Measurements from ENCODE around the gene STXBP2.

The STXBP2 gene

DNA sequence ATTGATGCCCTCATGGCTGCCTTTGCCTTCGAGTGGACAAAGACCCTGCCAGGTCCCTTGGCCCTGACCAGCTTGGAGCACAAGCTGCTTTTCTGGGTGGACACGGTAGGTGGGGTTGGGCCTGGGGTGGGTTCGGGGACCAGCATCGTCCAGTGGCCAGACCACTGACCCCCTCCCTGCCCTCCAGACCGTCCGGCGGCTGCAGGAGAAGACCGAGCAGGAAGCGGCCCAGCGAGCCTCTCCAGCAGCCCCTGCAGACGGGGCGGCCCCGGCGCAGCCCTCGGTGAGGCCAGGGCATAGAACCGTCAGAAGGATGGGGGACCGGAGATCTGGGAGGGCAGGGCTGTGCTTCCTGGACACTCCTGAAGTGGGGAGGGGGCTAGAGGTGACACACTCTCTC, 30.6 kb upstream of the STXBP2 start (continued):
- TF ChIP-seq ZFP3 (tag by site-specific recombination; IDR thresholded peaks at IDR 0.05; ENCODE audit: low read depth) (no peak), ZNF423 (tag by site-specific recombination; IDR thresholded peaks at IDR 0.05) (no peak), ZBTB21 (tag by site-specific recombination; IDR thresholded peaks at IDR 0.05) (no peak), REPIN1 (tag by site-specific recombination; IDR thresholded peaks at IDR 0.05; ENCODE audit: low read depth) (no peak), SCRT2 (tag by site-specific recombination; IDR thresholded peaks at IDR 0.05) (no peak), ZNF140 (tag by site-specific recombination; IDR thresholded peaks at IDR 0.05) (no peak), ZEB2 (tag by site-specific recombination; IDR thresholded peaks at IDR 0.05) (no peak), ZNF555 (tag by site-specific recombination; conservative IDR thresholded peaks at IDR 0.05) (no peak)
- TF ChIP-seq, protein P1, sequence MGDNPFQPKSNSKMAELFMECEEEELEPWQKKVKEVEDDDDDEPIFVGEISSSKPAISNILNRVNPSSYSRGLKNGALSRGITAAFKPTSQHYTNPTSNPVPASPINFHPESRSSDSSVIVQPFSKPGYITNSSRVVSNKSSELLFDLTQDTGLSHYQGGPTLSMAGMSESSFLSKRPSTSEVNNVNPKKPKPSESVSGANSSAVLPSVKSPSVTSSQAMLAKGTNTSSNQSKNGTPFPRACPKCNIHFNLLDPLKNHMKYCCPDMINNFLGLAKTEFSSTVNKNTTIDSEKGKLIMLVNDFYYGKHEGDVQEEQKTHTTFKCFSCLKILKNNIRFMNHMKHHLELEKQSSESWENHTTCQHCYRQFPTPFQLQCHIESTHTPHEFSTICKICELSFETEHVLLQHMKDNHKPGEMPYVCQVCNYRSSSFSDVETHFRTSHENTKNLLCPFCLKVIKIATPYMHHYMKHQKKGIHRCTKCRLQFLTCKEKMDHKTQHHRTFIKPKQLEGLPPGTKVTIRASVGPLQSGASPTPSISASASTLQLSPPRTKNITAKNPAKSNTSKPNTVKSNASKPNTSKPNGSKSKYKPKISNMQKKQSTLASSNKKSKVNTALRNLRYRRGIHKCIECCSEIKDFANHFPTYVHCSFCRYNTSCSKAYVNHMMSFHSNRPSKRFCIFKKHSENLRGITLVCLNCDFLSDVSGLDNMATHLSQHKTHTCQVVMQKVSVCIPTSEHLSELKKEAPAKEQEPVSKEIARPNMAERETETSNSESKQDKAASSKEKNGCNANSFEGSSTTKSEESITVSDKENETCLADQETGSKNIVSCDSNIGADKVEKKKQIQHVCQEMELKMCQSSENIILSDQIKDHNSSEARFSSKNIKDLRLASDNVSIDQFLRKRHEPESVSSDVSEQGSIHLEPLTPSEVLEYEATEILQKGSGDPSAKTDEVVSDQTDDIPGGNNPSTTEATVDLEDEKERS (tag by site-specific recombination; IDR thresholded peaks at IDR 0.05): no peak

DNA sequence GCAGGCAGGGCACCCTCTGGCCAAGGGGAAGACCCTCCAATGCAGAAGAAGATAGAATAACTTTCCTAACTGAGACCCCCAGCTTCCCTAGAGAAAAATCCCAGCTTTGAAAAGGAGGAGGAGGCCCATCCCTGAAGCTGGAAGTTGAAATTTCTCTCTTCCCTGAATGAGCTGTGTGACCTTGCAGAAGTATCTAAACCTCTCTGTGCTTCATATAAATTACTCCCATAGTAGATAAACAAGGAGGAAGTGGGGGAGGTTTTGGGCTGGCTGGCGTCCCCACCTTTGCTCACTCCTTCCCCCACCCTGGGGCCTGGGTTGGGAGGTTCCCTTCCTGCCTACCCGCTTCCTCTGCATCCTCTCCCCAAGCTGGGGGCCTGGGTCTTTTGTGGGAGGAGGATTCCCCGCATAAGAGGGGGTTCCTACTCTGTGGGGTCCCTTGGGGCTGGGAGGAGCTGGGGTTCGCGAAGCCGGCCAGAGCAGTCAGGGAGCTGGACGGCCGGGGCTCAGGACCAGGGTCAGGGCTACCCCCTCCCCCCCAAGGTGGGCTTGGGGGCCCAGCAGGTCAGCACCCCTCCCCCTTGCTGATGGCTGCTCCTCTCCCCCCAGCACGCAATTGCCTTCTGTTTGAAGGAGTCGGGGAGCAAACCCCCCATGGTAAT, 29.6 kb upstream of the STXBP2 start:
- 0 out of 2 replicates have a peak, but pooled peaks have one; percentile 70 for TF ChIP-seq ZNF768 (tag by site-specific recombination; IDR thresholded peaks at IDR 0.05)
- no peak for TF ChIP-seq ZNF23 (tag by site-specific recombination; IDR thresholded peaks at IDR 0.05; ENCODE audit: borderline replicate concordance)

DNA sequence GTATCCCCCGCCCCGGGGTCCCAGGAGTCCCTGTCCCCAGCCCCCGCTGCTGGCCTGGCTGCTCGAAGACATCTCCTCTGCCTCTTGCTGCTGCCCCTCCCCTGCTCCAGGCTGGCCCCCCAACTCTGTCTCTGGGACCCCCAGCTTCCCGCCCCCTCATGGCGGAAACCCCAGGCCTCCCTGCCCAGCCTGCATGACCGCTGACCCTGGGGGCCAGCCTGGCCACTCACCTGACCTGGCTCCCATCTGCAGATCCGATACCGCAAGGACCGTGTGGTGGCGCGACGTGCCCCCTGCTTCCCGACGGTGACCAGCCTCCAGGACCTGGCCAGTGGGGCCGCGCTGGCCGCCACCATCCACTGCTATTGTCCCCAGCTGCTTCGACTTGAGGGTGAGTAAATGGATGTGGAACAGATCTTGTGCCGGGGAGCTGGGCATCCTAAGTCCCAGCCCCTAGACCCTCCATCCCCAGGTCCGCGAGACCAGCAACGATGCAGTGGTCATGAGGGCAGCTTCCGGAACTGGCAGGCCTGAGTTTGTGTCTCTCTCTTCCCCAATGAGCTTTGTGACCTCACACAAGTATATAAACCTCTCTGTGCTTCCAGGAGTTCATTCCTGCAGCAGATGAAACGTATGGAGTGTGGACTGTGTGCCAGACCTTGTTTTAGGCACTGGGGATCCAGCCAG, 28.9 kb upstream of the STXBP2 start:
- Histone ChIP-seq H3K36me3 (ENCODE audit: control insufficient read depth in 2 of 2, insufficient read depth in 1 of 2, low read length in 2 of 2) (peaks cover 8 to 42% of the 10 kb centered on the region in 2 experiments; a peak in 2 of 3 replicates), H3K9me3 (ENCODE audit: control insufficient read depth, insufficient read depth, low read depth, low read length) (no peaks in the 10 kb centered on the region), H3K4me3 (ENCODE audit: low read depth, low read length) (no peak overlapping the region), H3K4me1 (ENCODE audit: control insufficient read depth, insufficient read depth, low read length) (no peaks in the 10 kb centered on the region), H3K27ac (ENCODE audit: extremely low read depth, low read depth, low read length) (no peak overlapping the region)
- TF ChIP-seq, protein P1 (tag by site-specific recombination; IDR thresholded peaks at IDR 0.05): no peak
- TF ChIP-seq ZNF768 (tag by site-specific recombination; IDR thresholded peaks at IDR 0.05): 0 out of 2 replicates have a peak, but pooled peaks have one; percentile 29
- POLR2A ChIA-PET: no interaction called here
- CTCF ChIA-PET: no interaction called here

More for the DNA sequence above, 29.6 kb upstream of the STXBP2 start:
- Histone ChIP-seq H3K4me3 (ENCODE audit: low read depth, low read length) (no peak overlapping the region), H3K4me1 (ENCODE audit: control insufficient read depth, insufficient read depth, low read length) (no peaks in the 10 kb centered on the region), H3K27ac (ENCODE audit: extremely low read depth, low read depth, low read length) (no peak overlapping the region), H3K9me3 (ENCODE audit: control insufficient read depth, insufficient read depth, low read depth, low read length) (no peaks in the 10 kb centered on the region), H3K36me3 (ENCODE audit: control insufficient read depth in 2 of 2, insufficient read depth in 1 of 2, low read length in 2 of 2) (peaks cover 8 to 41% of the 10 kb centered on the region in 2 experiments; a peak in 2 of 3 replicates)
- ChIA-PET CTCF (interaction anchor here (1.1 kb wide), 1 partner anchor 73 kb away, joined by 6 read pairs; the partner anchor contains the start of gene TRAPPC5), POLR2A (no interaction called here)
